ENCODE measurements around the gene GPR161. TPM values are rescaled to one million over a fixed set of nuclear protein-coding genes. Genes with fewer than 3 reads are reported as not detected.

The GPR161 gene
- total RNA-seq, 1 experiment from 2014 or later: 11.8 TPM

DNA sequence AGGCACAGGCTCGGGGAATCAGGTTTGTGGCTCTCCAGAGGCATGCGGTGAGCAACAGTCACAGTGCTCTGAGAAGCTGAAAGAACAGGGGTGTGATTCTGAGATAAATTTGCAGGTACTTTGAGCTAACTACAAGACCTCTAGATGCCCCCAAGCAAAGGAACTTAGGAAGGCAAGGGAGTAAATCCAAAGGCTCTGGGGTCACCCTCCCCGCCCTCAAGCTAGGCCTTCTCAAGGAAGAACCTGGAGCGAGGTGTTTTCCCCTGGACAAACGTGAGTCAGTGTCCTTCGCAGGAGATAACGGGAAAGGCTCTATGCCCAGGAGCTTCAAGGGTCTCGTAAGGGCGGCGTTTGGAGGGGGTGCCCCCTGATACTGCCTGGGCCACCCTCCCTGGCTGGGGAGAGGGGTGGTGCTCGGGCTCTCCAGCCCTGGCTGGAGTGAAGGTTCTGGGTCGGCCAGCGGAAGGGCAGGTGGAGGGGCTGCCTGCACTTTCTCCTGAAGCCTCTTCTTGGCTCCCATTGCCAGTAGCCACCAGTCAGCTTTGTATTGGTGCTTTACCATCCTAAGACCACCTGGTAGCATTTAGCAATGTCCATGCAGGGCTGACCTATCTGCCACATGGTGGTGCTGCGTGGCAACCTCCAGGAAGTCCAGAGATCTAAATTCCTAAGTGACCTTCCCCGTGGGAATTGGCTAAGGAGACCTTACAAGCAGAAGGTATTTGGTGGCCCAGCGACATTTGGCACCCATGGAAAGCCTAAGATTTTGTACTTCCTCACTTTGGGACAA is 44.0 kb downstream of the GPR161 start:
- Histone ChIP-seq H3K4me1 (ENCODE audit: insufficient read depth, low read length) (peaks cover 17% of the 10 kb centered on the region), H4K20me1 (ENCODE audit: low read length) (no peaks in the 10 kb centered on the region), H3K9ac (ENCODE audit: low read length) (no peak overlapping the region), H3K4me3 (ENCODE audit: low read length) (no peak overlapping the region), H3K9me2 (replicated peaks; ENCODE audit: low read length) (no peaks in the 10 kb centered on the region), H3K79me2 (ENCODE audit: low read length) (no peaks in the 10 kb centered on the region), H2AFZ (ENCODE audit: low read length) (no peak overlapping the region), H3K27ac (ENCODE audit: low read length) (no peak overlapping the region), H3K9me3 (ENCODE audit: low read length) (no peaks in the 10 kb centered on the region), H3K4me2 (ENCODE audit: low read length) (no peak overlapping the region), H3K27me3 (ENCODE audit: low read length) (no peaks in the 10 kb centered on the region), H3K36me3 (ENCODE audit: low read depth, low read length) (no peaks in the 10 kb centered on the region), H3F3A (ENCODE audit: low read length, unreplicated experiment) (no peaks in the 10 kb centered on the region)
- TF ChIP-seq CTCF (conservative IDR thresholded peaks at IDR 0.05; ENCODE audit: low read depth, low read length) (peak; percentile 57), EZH2phosphoT487 (IDR thresholded peaks at IDR 0.05; ENCODE audit: borderline replicate concordance, low read length) (no peak), EZH2 (IDR thresholded peaks at IDR 0.05; ENCODE audit: low read length, unreplicated experiment) (no peak)
- ATAC-seq (no peak), DNase-seq (peak; percentile 8)
- intact Hi-C loops (cut with micrococcal nuclease): no loop called here
- no TSS peak for BruUV-seq (replicated peaks)
- ChIA-PET CTCF (interaction anchor here (1.0 kb wide), 1 partner anchor 11 kb away, joined by 3 read pairs; no protein-coding TSS in a partner anchor), POLR2A (ENCODE audit: unreplicated experiment) (no interaction called here)

GRCh38 chr1:168091720-168092550 is 44.8 kb downstream of the GPR161 start:
- DNase-seq: no peak
- intact Hi-C loops (cut with micrococcal nuclease): no loop called here
- Histone ChIP-seq H2AFZ (ENCODE audit: low read length) (no peak overlapping the region), H3F3A (ENCODE audit: low read length, unreplicated experiment) (no peaks in the 10 kb centered on the region), H3K9me3 (ENCODE audit: low read length) (no peaks in the 10 kb centered on the region), H3K9me2 (replicated peaks; ENCODE audit: low read length) (no peaks in the 10 kb centered on the region), H3K79me2 (ENCODE audit: low read length) (no peaks in the 10 kb centered on the region), H3K4me3 (ENCODE audit: low read length) (no peak overlapping the region), H3K27me3 (ENCODE audit: low read length) (no peaks in the 10 kb centered on the region), H4K20me1 (ENCODE audit: low read length) (no peaks in the 10 kb centered on the region), H3K9ac (ENCODE audit: low read length) (no peak overlapping the region), H3K27ac (ENCODE audit: low read length) (no peak overlapping the region), H3K4me2 (ENCODE audit: low read length) (no peak overlapping the region), H3K36me3 (ENCODE audit: low read depth, low read length) (no peaks in the 10 kb centered on the region), H3K4me1 (ENCODE audit: insufficient read depth, low read length) (peaks cover 17% of the 10 kb centered on the region)
- no TSS peak for BruUV-seq (replicated peaks)
- CTCF ChIA-PET: no interaction called here
- no peak for ATAC-seq
- TF ChIP-seq EZH2 (IDR thresholded peaks at IDR 0.05; ENCODE audit: low read length, unreplicated experiment) (no peak), EZH2phosphoT487 (IDR thresholded peaks at IDR 0.05; ENCODE audit: borderline replicate concordance, low read length) (no peak), CTCF (conservative IDR thresholded peaks at IDR 0.05; ENCODE audit: low read depth, low read length) (no peak)
- POLR2A ChIA-PET (ENCODE audit: unreplicated experiment): no interaction called here

All from PC-3 (cell line).